Activated CD8-positive, alpha-beta memory T cell treated with anti-CD3 and anti-CD28 coated beads for 4 hours (primary cell): ENCODE results near the gene TRIB2.

ENCODE experiments used
- DNase-seq, 2 donors: peaks; one replicate each; pipeline ENCODE4 v3.0.0-alpha.2; 2020; ENCODE audit warnings: low read depth in 2 of 2

Gene TRIB2

GRCh38 chr2:12742891-12743290 is 26.2 kb downstream of the TRIB2 start:
- DNase-seq, result no peak

- DNase-seq, result no peak
These were observed 33.6 kb downstream of the TRIB2 start for GRCh38 chr2:12750166-12750905.

GRCh38 chr2:12754643-12755042 is 37.9 kb downstream of the TRIB2 start:
- no peak for DNase-seq

DNA sequence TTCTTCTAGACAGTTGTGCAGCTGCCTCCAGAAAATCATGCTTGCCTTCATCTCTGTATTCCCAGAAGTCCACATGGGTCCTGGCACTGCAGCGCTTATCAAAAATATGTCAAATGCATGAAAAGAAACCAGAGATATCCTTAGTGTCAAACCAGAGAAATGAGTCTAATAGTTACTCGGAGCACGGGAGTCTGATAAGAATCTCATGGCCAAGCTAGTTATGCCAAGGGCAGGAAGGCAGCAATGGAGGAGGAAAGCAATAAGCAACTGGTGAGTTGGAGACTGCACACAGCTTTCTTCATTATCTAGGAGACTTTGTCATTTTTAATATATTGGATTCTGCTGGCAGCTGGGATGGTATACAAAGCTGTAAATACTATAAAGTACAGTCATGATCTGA is 38.6 kb downstream of the TRIB2 start:
- DNase-seq, result no peak

GRCh38 chr2:12759248-12759647 is 42.5 kb downstream of the TRIB2 start:
- no peak for DNase-seq

DNA sequence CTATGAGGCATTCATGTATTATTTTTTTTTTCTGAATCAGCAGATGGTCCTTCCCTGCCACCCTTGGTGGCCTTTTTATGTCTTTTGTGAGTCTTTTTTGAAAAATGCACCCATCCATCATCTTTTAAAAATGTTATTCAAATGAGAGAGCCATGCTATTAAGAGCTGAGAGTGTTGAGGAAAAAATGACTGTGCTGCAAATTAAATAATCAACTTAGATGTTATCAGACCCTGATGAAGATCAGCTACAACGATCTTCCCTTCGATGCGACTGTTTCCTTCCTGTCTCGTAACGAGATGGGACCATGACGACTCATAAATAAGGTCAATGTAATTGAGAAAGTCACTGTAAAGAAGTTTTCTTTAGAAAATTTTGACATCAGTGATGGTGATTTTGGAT is 44.4 kb downstream of the TRIB2 start:
- DNase-seq, result no peak

GRCh38 chr2:12762337-12762736 is 45.6 kb downstream of the TRIB2 start:
- no peak for DNase-seq

DNA sequence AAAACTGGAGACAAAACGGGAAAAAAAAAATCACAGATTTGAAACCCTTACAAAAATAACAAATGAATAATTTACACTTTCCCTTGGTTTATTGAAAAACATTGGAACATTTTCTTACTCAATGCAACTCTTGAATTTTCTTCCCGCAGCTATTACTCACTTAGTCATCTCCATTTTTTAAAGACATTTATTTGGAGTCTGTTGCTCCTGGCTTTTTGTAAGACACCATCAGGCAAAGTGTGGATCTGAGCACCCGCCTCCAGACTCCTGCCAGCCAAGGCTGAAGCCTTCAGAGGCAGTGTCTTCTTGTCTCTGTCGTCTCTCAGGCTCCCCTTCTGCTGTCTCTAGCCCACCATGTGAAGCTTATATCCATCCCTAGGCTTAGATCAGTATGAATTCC is 46.2 kb downstream of the TRIB2 start:
- DNase-seq, result no peak

GRCh38 chr2:12763486-12763885 is 46.8 kb downstream of the TRIB2 start:
- DNase-seq, result no peak

GRCh38 chr2:12764075-12764730 is 47.5 kb downstream of the TRIB2 start:
- no peak for DNase-seq

- no peak for DNase-seq
These were observed 48.3 kb downstream of the TRIB2 start for GRCh38 chr2:12764849-12765605.

DNA sequence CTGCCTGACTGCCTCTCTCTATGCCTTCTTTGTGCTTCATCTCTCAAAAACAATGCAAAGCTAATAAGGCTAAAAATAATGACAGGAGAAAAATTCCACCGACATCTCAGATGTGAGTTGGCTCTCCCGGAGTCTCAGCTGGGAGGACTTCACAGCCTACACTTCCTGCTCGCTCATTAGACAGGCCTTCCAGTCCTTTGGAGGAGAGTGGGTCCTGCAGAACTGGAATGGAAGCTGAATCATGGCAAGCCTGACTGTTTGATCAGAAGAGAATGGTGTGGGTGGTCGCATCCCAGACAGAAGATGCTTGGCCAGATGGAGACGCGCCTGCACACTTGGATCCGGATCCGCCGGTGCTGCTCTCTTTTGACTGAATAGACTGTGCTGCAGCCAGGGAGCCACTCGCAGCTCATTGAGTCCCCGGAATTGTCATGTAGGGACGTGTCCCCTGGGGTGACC is 49.7 kb downstream of the TRIB2 start:
- DNase-seq, result no peak

DNA sequence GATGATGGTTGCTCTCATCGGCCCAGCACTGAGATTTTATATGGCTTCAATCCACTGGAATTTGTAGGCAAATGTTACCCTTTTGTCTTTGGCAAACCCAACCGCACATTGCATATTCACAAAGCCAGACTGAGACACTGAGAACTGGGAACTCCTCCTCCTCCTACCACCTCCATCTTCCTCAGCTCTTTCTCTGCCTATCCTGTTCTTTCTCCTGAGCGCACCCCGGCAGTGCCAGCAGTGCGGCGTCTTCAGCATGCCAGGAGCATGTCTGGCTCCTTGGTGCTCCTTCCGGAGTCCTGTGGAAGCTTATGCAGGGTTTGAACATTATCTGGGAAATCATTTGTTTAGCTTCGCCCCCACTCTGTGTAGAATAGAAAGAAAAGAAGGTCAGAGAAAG is 50.8 kb downstream of the TRIB2 start:
- no peak for DNase-seq

DNA sequence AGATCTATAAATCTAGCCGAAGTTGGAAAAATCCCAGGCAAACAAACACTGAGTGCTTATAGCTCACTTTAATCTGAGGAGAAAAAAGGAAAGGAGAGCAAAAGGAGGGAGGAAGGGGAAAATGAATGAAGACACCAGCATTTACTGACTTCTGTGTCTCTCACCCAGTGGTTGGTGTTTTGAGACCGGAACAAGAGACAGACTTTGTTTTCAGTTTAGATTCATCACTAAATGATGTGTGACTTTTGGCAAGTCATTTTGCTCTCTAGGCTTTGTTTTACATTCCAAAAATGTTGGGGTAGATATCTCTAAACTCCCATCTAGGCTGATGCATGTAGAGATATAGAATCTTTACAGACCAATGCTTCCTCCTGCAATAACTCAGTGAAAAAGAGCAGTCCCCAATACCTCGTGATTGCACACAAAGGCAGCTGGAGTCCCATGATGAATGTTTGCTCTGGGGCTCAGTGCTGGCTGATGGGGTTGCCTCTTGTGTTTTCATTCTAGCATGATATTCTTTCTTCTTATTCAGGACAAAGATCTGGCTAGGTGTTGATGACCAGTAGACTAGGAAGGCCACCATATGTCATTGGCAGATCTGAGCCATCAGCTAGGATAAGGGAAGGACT is 51.4 kb downstream of the TRIB2 start:
- DNase-seq, result no peak

DNA sequence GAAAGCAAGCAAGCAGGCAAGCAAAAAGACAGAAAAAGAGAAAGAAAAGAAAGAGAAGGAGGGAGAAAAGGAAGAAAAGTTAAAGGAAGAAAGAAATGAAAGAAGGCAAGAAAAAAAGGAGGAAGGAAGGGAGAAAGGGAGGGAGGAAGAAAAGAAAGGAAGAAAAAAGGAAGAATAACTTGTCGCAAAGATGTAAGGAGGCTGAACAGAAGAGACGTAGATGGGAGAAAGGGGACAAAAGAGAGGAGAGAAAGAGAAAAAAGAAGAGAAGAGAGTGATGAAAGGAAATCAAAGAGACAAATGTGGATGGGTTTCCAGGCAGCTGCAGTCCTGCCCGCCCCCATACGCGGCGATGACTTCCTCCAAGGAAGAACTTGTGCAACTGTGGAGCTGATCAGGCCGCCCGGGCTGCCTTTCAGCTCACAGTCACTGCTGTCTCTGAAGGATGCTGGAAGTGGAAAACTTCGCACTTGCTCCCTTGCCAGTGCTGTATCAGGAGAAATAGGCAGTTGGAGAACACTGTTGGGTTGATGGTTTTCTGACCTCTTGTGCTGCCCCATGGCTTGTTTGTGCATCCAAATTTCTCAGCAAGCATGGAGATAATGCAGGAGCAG is 52.9 kb downstream of the TRIB2 start:
- no peak for DNase-seq

DNA sequence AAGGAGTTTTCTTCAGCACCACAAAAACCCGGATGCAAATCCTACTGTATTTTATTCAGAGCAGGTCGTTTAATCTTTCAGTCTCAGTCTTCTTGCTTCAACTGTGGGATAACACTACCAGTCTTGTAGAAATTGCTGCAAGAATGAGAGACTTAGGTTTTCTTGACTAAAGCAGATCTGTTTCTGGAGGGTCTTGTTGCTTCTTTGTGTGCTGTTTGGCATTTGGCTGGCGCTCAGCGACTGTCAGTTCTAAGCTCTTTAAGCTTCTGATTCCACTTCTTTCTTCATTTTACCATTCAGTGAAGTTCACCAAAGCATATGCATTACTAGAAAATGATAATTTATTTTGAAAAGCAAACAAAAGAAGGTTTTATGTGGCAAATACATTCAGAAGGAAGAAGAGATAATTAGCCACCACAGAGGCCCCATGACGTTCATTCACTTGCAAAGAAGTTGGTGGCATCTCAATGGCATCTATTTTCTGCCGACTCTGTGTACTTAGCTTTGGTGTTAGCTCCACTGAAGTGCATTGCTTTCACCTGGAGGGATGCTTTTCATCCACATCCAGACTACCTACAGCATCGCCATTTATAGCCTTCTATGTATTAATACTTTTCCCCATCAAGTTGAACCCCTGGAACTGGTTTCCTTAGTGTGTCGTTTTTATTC is 53.7 kb downstream of the TRIB2 start:
- no peak for DNase-seq

- no peak for DNase-seq
These were observed 54.4 kb downstream of the TRIB2 start for GRCh38 chr2:12771154-12771553.

DNA sequence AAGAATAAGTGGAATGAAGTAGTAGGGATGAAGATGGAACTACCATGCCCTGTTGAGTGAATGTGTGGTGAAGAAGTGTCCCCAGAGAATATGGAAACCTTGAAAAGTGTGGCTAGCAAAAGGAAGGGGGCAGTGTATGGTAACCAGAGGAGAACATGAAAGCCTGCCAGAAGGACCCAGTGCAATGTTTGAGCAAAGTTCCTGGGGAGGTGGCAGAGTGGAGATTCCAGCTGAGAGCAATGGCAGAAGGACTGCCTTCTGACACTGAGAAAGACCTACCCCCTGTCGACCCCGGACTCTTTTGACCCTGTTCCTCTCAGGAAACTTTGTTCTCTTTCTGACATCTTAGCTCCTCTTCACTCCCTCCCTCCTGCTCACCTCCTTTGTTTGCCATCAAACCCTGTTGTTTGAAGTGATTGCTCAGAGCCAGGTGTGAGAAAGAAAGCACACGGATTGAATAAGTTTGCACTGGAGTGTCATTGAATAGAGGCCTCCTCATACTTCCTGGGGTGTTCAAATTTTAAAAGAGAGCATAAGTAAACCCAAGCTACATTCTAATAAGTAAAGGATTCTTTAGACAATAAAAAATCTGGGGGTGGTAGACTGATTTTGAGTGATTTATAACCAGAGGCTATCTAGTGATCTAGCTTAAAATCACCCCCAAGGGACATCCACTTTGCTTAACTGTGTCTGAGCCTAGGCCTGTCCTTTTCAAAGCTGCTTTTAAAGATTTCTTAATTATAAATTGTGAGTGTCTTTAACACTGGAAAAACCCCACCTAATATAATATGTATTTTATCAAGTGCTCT is 57.1 kb downstream of the TRIB2 start:
- no peak for DNase-seq

DNA sequence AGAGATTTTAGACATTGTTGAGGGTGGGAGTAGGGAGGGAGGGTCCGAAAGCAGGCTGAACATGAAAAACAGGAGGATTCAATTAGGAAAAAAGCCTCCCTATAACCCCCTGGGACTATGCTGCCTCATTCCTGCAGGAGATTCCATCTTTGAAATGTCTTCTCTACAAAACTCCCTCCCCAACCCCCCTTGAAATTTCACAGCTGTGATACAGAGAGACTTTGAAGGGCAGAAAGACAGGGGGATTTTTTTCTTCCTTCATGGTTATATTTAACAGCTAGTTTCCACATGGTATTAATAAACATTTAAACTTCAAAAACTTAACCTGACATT is 57.6 kb downstream of the TRIB2 start:
- no peak for DNase-seq

GRCh38 chr2:12776521-12776961 is 59.8 kb downstream of the TRIB2 start:
- no peak for DNase-seq

DNA sequence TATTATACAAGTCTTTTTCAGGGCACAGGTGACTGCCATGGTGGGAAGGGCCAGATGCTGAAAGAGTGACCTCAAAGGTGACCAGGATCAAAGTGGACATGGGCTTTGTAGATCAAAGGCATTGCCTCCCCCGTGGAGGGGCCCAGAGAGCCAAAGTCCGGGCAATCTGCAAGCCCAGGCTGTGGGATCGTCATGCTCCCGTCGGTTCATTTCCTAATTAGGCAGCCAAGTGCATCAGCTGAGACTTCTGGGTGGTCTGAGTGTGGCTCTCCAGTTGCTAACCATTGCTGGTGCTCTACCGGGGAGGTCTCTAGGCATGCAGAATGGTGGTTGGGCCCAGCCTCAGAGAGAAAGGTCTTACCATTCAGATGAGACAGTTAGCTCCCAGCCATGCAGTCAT is 61.6 kb downstream of the TRIB2 start:
- DNase-seq, result no peak
